HepG2 (cell line): ENCODE data around the gene TUBE1. TPM values are rescaled to one million over a fixed set of nuclear protein-coding genes. Genes with fewer than 3 reads are reported as not detected.

Source experiments
- ATRX ChIP-seq: sonication (generic); formaldehyde crosslinking; IDR thresholded peaks from 2 replicates; pipeline ENCODE4 v1.4.0; 2020; ENCODE audit warnings: missing genetic modification reagents, borderline replicate concordance
- BRCA1 ChIP-seq: sonication (generic); formaldehyde crosslinking; IDR thresholded peaks from 2 replicates; pipeline ENCODE4 v1.4.0; 2020; ENCODE audit warnings: missing genetic modification reagents
- CC2D1A ChIP-seq: sonication (generic); formaldehyde crosslinking; IDR thresholded peaks from 2 replicates; pipeline ENCODE4 v1.8.1; 2023; ENCODE audit warnings: mild to moderate bottlenecking, missing genetic modification reagents
- FOXJ3 ChIP-seq: sonication (generic); formaldehyde crosslinking; IDR thresholded peaks from 2 replicates; pipeline ENCODE4 v1.4.0; 2020; ENCODE audit warnings: missing genetic modification reagents, mild to moderate bottlenecking, borderline replicate concordance
- IRX3 ChIP-seq: sonication (generic); formaldehyde crosslinking; IDR thresholded peaks from 2 replicates; pipeline ENCODE4 v1.8.1; 2023; ENCODE audit warnings: mild to moderate bottlenecking, low read depth, missing genetic modification reagents, borderline replicate concordance
- MXD1 ChIP-seq: sonication (generic); formaldehyde crosslinking; IDR thresholded peaks from 2 replicates; pipeline ENCODE4 v1.4.0; 2020; ENCODE audit warnings: mild to moderate bottlenecking, missing genetic modification reagents
- NCOR1 ChIP-seq: fragments of 200-600 bp; sonication (generic); IDR thresholded peaks from 2 replicates; pipeline ENCODE4 v1.7.0; 2017; ENCODE audit warnings: antibody characterized with exemption, low read length, borderline replicate concordance
- PRDM4 ChIP-seq: sonication (generic); formaldehyde crosslinking; IDR thresholded peaks from 2 replicates; pipeline ENCODE4 v1.9.0; 2021; ENCODE audit warnings: missing genetic modification reagents, borderline replicate concordance
- PRPF4 ChIP-seq: fragments of 200-400 bp; formaldehyde crosslinking; IDR thresholded peaks from 2 replicates; pipeline ENCODE4 v1.6.1; 2016; ENCODE audit warnings: low read length, low read depth; ENCODE audit not compliant: poor library complexity, severe bottlenecking
- RAD51 ChIP-seq: fragments of 450-650 bp; IDR thresholded peaks from 2 replicates; pipeline ENCODE4 v1.6.1; 2016; ENCODE audit warnings: borderline replicate concordance
- TIGD3 ChIP-seq: sonication (generic); formaldehyde crosslinking; IDR thresholded peaks from 2 replicates; pipeline ENCODE4 v1.5.1; 2020; ENCODE audit warnings: mild to moderate bottlenecking, missing genetic modification reagents, borderline replicate concordance
- ZBTB7A ChIP-seq: sonication (generic); formaldehyde crosslinking; IDR thresholded peaks from 2 replicates; pipeline ENCODE4 v1.8.0; 2022; ENCODE audit warnings: mild to moderate bottlenecking, missing genetic modification reagents
- ZNF138 ChIP-seq: sonication (generic); formaldehyde crosslinking; IDR thresholded peaks from 2 replicates; pipeline ENCODE4 v1.5.0; 2020; ENCODE audit warnings: mild to moderate bottlenecking, low read depth, missing genetic modification reagents
- ZNF225 ChIP-seq: sonication (generic); formaldehyde crosslinking; IDR thresholded peaks from 2 replicates; pipeline ENCODE4 v1.4.0; 2020; ENCODE audit warnings: mild to moderate bottlenecking, missing genetic modification reagents
- ZNF280D ChIP-seq: sonication (generic); formaldehyde crosslinking; IDR thresholded peaks from 2 replicates; pipeline ENCODE4 v1.5.1; 2020; ENCODE audit warnings: mild to moderate bottlenecking, missing genetic modification reagents
- ZNF546 ChIP-seq: sonication (generic); formaldehyde crosslinking; conservative IDR thresholded peaks from 2 replicates; pipeline ENCODE4 v1.8.1; 2023; ENCODE audit warnings: mild to moderate bottlenecking, missing genetic modification reagents
- ZNF597 ChIP-seq: sonication (generic); formaldehyde crosslinking; IDR thresholded peaks from 2 replicates; pipeline ENCODE4 v1.5.0; 2020; ENCODE audit warnings: missing genetic modification reagents
- ZNF737 ChIP-seq: sonication (generic); formaldehyde crosslinking; IDR thresholded peaks from 2 replicates; pipeline ENCODE4 v1.5.0; 2020; ENCODE audit warnings: missing genetic modification reagents, mild to moderate bottlenecking, borderline replicate concordance
- ZNF749 ChIP-seq: sonication (generic); formaldehyde crosslinking; IDR thresholded peaks from 2 replicates; pipeline ENCODE4 v1.8.0; 2022; ENCODE audit warnings: mild to moderate bottlenecking, missing genetic modification reagents, moderate library complexity, borderline replicate concordance
- polyA plus RNA-seq, 8 experiments: library from polyadenylated mRNA; depleted of rRNA in 3 of 8; stranded (reverse) in 7 of 8; unstranded in 1 of 8; fragments of >200 nt; fragmentation: Illumina TruSeq in 4 of 8; extraction: Trizol in 4 of 8; gene quantifications; 2 replicates each; pipeline versions ENCODE4 v1.2.1 to v1.2.3, GENCODE V29; 2011 to 2016; ENCODE audit warnings: low read depth in 4 of 8, missing spikeins in 1 of 8, mixed read lengths in 1 of 8; ENCODE audit not compliant: insufficient read depth in 1 of 8
- total RNA-seq, 5 experiments: library from RNA; depleted of rRNA; stranded (reverse); fragments of >200 nt; fragmentation: Illumina TruSeq; extraction: Trizol; gene quantifications; 2 replicates each; pipeline ENCODE4 v1.2.3, GENCODE V29; 2016; ENCODE audit warnings: low read depth in 1 of 5

The TUBE1 gene
- total and polyA plus RNA-seq, 2 of the 13 experiments (the other 11 are each of a cell fraction or from before 2014, with no cell fraction given) = 17.3 to 22.6 TPM

DNA sequence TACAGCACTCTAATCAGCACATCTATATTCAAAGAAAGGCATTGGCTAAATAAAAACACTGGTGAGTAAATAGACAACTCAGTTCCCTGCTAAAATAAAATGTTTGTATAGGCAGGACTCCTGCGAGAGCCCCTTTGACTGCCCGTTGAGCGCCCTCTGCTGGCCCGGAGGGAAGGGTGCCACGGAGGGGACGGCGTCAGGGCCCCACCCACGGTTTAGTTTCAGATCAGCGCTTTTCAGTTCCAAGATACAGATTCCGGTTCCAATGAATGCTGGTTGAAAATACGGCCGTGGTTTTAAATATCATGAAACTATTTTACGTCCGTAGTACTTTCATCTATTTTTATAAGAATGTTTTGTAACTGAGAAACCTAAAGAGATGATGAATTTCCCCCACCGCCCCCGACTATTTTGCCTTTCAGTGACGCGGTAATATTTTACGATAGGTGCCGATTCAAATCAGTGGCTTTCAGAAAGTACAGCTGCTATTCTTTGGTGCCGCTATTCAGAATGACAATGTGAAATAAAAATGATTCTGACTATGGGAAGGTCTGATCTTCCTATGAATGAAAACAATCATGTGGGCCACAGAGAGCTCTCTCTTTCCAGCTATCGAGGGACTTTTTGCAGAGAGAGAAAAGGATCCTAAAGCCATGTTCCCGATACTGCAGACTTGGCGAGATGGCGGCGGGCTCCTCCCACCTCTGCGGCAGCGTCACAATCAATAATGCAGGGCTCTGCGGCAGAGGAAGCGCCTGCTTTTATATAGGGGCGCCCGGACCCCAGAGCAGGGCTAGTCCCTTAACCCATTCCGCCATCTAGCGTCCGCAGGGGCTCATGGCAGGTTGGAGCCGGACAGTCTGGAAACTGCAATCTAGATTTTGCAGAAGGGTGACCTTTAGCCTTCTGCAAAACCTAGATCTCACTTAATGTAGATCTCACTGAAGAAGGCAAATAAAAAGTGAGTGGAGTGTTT is 44.0 kb downstream of the TUBE1 start (continued):
- peak; percentile 48; the same call in 1 of the 2 replicates for TF ChIP-seq ZNF280D (CRISPR knock-in tag)
- no peak for TF ChIP-seq ATRX (CRISPR knock-in tag)
- TF ChIP-seq MXD1 (CRISPR knock-in tag) = no peak
- no peak for TF ChIP-seq TIGD3
- peak; percentile 80; the same call in 1 of the 2 replicates for TF ChIP-seq ZBTB7A
- no peak for TF ChIP-seq FOXJ3 (CRISPR knock-in tag)
- no peak for TF ChIP-seq RAD51
- no peak for TF ChIP-seq ZNF737
- no peak for TF ChIP-seq CC2D1A (CRISPR knock-in tag)
- TF ChIP-seq IRX3 (CRISPR knock-in tag) = no peak
- 0 out of 2 replicates have a peak, but pooled peaks have one; percentile 24 for TF ChIP-seq NCOR1
- no peak for TF ChIP-seq ZNF225 (CRISPR knock-in tag)
- no peak for TF ChIP-seq ZNF749 (CRISPR knock-in tag)
- TF ChIP-seq PRPF4 = no peak
- no peak for TF ChIP-seq ZNF546 (CRISPR knock-in tag)
- no peak for TF ChIP-seq ZNF138 (CRISPR knock-in tag)
- no peak for TF ChIP-seq ZNF597 (CRISPR knock-in tag)
- no peak for TF ChIP-seq BRCA1 (CRISPR knock-in tag)
- TF ChIP-seq PRDM4 = no peak
